Measurements from ENCODE around the gene STK33.
A peak's percentile ranks its signal among the peaks of the same experiment; 100 is the strongest.

Gene STK33

GRCh38 chr11:8370812-8371515 lies 223.1 kb downstream of the STK33 start:
- no peak for DNase-seq

GRCh38 chr11:8369592-8370205 lies 224.3 kb downstream of the STK33 start:
- no peak for DNase-seq

GRCh38 chr11:8368772-8369171 lies 225.3 kb downstream of the STK33 start:
- DNase-seq, result no peak

GRCh38 chr11:8368194-8368593 lies 225.8 kb downstream of the STK33 start:
- no peak for DNase-seq

- no peak for DNase-seq
Observed at GRCh38 chr11:8366316-8366715, 227.7 kb downstream of the STK33 start.

GRCh38 chr11:8365216-8365941 lies 228.6 kb downstream of the STK33 start:
- DNase-seq, result no peak

GRCh38 chr11:8363921-8364320 lies 230.1 kb downstream of the STK33 start:
- no peak for DNase-seq

GRCh38 chr11:8362899-8363298 lies 231.1 kb downstream of the STK33 start:
- no peak for DNase-seq

GRCh38 chr11:8362491-8362890 lies 231.5 kb downstream of the STK33 start:
- no peak for DNase-seq

GRCh38 chr11:8361664-8362210 lies 232.3 kb downstream of the STK33 start:
- no peak for DNase-seq

- no peak for DNase-seq
Observed at GRCh38 chr11:8361206-8361605, 232.8 kb downstream of the STK33 start.

- no peak for DNase-seq
Observed at GRCh38 chr11:8360086-8360828, 233.8 kb downstream of the STK33 start.

GRCh38 chr11:8359521-8359920 lies 234.5 kb downstream of the STK33 start:
- DNase-seq, result no peak

GRCh38 chr11:8357891-8358566 lies 236.0 kb downstream of the STK33 start:
- DNase-seq, result no peak

GRCh38 chr11:8357505-8357888 lies 236.5 kb downstream of the STK33 start:
- DNase-seq, result no peak

GRCh38 chr11:8356721-8357504 lies 237.1 kb downstream of the STK33 start:
- no peak for DNase-seq

- DNase-seq, result no peak
Observed at GRCh38 chr11:8356216-8356615, 237.8 kb downstream of the STK33 start.

GRCh38 chr11:8355416-8355742 lies 238.6 kb downstream of the STK33 start:
- no peak for DNase-seq

GRCh38 chr11:8354622-8355415 lies 239.2 kb downstream of the STK33 start:
- DNase-seq, result peak; percentile 65 to 69

GRCh38 chr11:8352876-8353505 lies 241.0 kb downstream of the STK33 start:
- no peak for DNase-seq
